Keratinocyte (primary cell): ENCODE measurements around the gene KRTAP4-7. TPM values are rescaled to one million over a fixed set of nuclear protein-coding genes. Genes with fewer than 3 reads are reported as not detected.
A peak's percentile ranks its signal among the peaks of the same experiment; 100 is the strongest.

Source experiments
- DNase-seq: peaks from one replicate; pipeline ENCODE4 v3.0.0-alpha.2; 2011; ENCODE audit warnings: low read depth, missing footprints, low spot score
- FAIRE-seq: peaks from 2 replicates; lab custom pipeline; 2011; peaks lifted over from hg19 to GRCh38; lab: Jason Lieb, UNC
- H2AFZ ChIP-seq: 2 replicates; pipeline ENCODE4 v1.6.0; 2012; ENCODE audit warnings: low read length, control low read depth, inconsistent platforms; ENCODE audit not compliant: control insufficient read depth
- H3K27ac ChIP-seq: 2 replicates; pipeline ENCODE4 v1.5.1; 2011; ENCODE audit warnings: low read length; ENCODE audit not compliant: control insufficient read depth, insufficient read depth
- H3K27me3 ChIP-seq: 3 replicates; pipeline ENCODE4 v1.6.0; 2011; ENCODE audit warnings: low read length; ENCODE audit not compliant: control insufficient read depth, insufficient read depth; ENCODE audit errors: extremely low read depth
- H3K36me3 ChIP-seq, 2 experiments: 2 replicates in 1 of 2; 3 replicates in 1 of 2; pipeline ENCODE4 v1.5.1; 2011; ENCODE audit warnings: low read length in 2 of 2, mild to moderate bottlenecking in 1 of 2; ENCODE audit not compliant: control insufficient read depth in 2 of 2, insufficient read depth in 2 of 2; ENCODE audit errors: extremely low read depth in 1 of 2
- H3K4me1 ChIP-seq: 3 replicates; pipeline ENCODE4 v1.5.1; 2011; ENCODE audit warnings: low read length; ENCODE audit not compliant: control insufficient read depth, insufficient read depth; ENCODE audit errors: extremely low read depth
- H3K4me2 ChIP-seq: 3 replicates; pipeline ENCODE4 v1.6.0; 2011; ENCODE audit warnings: low read depth, low read length; ENCODE audit not compliant: control insufficient read depth, insufficient read depth; ENCODE audit errors: extremely low read depth
- H3K4me3 ChIP-seq, 3 experiments: fragments of 200-600 bp in 1 of 3; sonication (generic) in 1 of 3; 2 replicates in 2 of 3; 3 replicates in 1 of 3; pipeline ENCODE4 v1.5.1; 2011 to 2016; ENCODE audit warnings: low read length in 3 of 3, mild to moderate bottlenecking in 3 of 3, control low read depth in 2 of 3, inconsistent platforms in 1 of 3, low read depth in 1 of 3, mixed read lengths in 1 of 3, mixed run types in 1 of 3, moderate library complexity in 1 of 3; ENCODE audit not compliant: control insufficient read depth in 2 of 3, insufficient read depth in 2 of 3; ENCODE audit errors: extremely low read depth in 1 of 3
- H3K79me2 ChIP-seq: 2 replicates; pipeline ENCODE4 v1.6.0; 2012; ENCODE audit warnings: low read length; ENCODE audit not compliant: control insufficient read depth, insufficient read depth
- H3K9ac ChIP-seq: 3 replicates; pipeline ENCODE4 v1.6.0; 2011; ENCODE audit warnings: low read length; ENCODE audit not compliant: control insufficient read depth, insufficient read depth; ENCODE audit errors: extremely low read depth
- H3K9me1 ChIP-seq: 3 replicates; pipeline ENCODE4 v1.6.0; 2011; ENCODE audit warnings: low read length; ENCODE audit not compliant: control insufficient read depth, insufficient read depth; ENCODE audit errors: extremely low read depth
- H3K9me3 ChIP-seq: 2 replicates; pipeline ENCODE4 v1.5.1; 2012; ENCODE audit warnings: low read depth, low read length; ENCODE audit not compliant: control insufficient read depth
- H4K20me1 ChIP-seq: 3 replicates; pipeline ENCODE4 v1.6.0; 2011; ENCODE audit warnings: low read length; ENCODE audit not compliant: control insufficient read depth, insufficient read depth; ENCODE audit errors: extremely low read depth
- EZH2 ChIP-seq: IDR thresholded peaks from one replicate; pipeline ENCODE4 v1.6.1; 2012; ENCODE audit warnings: inconsistent platforms, mild to moderate bottlenecking, low read length, moderate library complexity
- dilution Hi-C: fragments of 300-500 bp; cut with MboI; formaldehyde crosslinking; loops from one replicate; pipeline ENCODE4 v1.7.0; 2020; ENCODE audit warnings: low sequenced_read_pairs; ENCODE audit not compliant: extremely low pct_ligation_motif_present
- polyA plus RNA-seq, 5 experiments: library from polyadenylated mRNA; depleted of rRNA in 3 of 5; stranded (reverse) in 3 of 5; stranded (forward) in 1 of 5; unstranded in 1 of 5; fragments of >200 nt; gene quantifications; 1 replicate in 1 of 5; 2 replicates in 3 of 5; 3 replicates in 1 of 5; pipeline versions ENCODE4 v1.2.1 to v1.2.3, GENCODE V29; 2011 to 2012; ENCODE audit warnings: missing spikeins in 2 of 5, low read depth in 1 of 5, low replicate concordance in 1 of 5
- TF ChIP-seq, protein P1 (sequence below), 3 experiments: IDR thresholded peaks in 1 of 3; conservative IDR thresholded peaks in 1 of 3; optimal IDR thresholded peaks in 1 of 3; 2 replicates in 2 of 3; 3 replicates in 1 of 3; pipeline versions ENCODE3 to v1.5.1; 2011; ENCODE audit warnings: low read length in 3 of 3, mild to moderate bottlenecking in 3 of 3, moderate library complexity in 2 of 3, control low read depth in 1 of 3, inconsistent platforms in 1 of 3; ENCODE audit not compliant: insufficient read depth in 2 of 3; ENCODE audit errors: extremely low read depth in 1 of 3

KRTAP4-7 gene
- polyA plus RNA-seq, 1 donor (not counting 4 experiments of a cell fraction or from before 2014, with no cell fraction given) = not detected

DNA sequence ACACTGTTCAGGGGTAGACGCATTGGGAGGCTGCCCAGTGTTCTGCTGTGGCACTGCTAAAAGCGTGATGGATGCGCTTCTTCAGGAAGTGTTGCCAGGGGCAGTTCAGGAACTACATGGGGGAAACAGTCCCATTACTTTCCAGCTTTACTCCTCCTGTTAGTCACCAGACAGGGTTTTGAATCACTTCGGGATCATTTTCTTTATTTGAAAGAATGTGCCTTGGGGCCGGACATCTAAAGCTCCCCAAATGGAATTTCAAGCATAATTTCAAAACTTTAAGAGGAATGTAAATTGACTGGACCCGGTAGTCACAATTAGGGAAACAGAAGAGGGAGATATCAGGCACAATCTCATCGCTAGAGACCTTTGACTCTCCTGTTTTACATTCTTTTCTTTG is 35.5 kb upstream of the KRTAP4-7 start:
- H3K9ac ChIP-seq = no peak overlapping the region

DNA sequence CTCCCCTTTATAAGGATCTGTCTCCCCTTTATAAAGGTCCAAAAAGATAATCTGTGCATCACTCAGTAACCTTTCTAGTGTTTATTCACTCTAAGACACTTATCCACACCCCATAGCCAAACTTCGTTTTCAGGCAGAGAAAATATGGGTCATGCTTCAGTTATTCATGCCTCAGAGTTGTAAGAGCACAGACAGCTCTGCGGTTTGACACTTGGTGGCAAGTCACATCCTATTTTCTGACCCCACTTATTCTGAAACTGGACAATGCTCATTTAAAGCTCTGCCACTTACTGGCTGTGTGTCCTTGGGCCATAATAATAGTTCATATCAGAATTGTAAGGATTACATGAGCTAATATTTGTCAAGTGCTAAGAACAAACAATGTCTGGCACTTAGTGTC is 34.8 kb upstream of the KRTAP4-7 start:
- dilution Hi-C loops = no loop called here
- peak; percentile 70 for FAIRE-seq
- no peak overlapping the region for H3K9ac ChIP-seq

More for the DNA sequence above, 35.5 kb upstream of the KRTAP4-7 start:
- dilution Hi-C loops = no loop called here
- Histone ChIP-seq H3K9me1 (no peaks in the 10 kb centered on the region), H3K4me2 (peak overlapping the region; percentile 31), H3K27ac (no peak overlapping the region), H3K27me3 (no peaks in the 10 kb centered on the region), H3K36me3 (no peaks in the 10 kb centered on the region), H3K4me3 (no peak overlapping the region), H3K79me2 (no peaks in the 10 kb centered on the region), H2AFZ (peak overlapping the region; percentile 32), H3K9me3 (no peaks in the 10 kb centered on the region), H4K20me1 (no peaks in the 10 kb centered on the region), H3K4me1 (peaks cover 13% of the 10 kb centered on the region)
- TF ChIP-seq, protein P1, sequence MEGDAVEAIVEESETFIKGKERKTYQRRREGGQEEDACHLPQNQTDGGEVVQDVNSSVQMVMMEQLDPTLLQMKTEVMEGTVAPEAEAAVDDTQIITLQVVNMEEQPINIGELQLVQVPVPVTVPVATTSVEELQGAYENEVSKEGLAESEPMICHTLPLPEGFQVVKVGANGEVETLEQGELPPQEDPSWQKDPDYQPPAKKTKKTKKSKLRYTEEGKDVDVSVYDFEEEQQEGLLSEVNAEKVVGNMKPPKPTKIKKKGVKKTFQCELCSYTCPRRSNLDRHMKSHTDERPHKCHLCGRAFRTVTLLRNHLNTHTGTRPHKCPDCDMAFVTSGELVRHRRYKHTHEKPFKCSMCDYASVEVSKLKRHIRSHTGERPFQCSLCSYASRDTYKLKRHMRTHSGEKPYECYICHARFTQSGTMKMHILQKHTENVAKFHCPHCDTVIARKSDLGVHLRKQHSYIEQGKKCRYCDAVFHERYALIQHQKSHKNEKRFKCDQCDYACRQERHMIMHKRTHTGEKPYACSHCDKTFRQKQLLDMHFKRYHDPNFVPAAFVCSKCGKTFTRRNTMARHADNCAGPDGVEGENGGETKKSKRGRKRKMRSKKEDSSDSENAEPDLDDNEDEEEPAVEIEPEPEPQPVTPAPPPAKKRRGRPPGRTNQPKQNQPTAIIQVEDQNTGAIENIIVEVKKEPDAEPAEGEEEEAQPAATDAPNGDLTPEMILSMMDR (optimal IDR thresholded peaks at IDR 0.05 in 1 of 3, IDR thresholded peaks at IDR 0.05 in 1 of 3, conservative IDR thresholded peaks at IDR 0.05 in 1 of 3; ENCODE audit: extremely low read depth in 1 of 3, insufficient read depth in 2 of 3, low read length in 3 of 3) = no peak
- TF ChIP-seq EZH2 = no peak
- DNase-seq = no peak
- FAIRE-seq = peak; percentile 91

More for the DNA sequence above, 34.8 kb upstream of the KRTAP4-7 start:
- peak overlapping the region; percentile 32 for H2AFZ ChIP-seq
- no peaks in the 10 kb centered on the region for H3K79me2 ChIP-seq
- H3K36me3 ChIP-seq = no peaks in the 10 kb centered on the region
- no peaks in the 10 kb centered on the region for H4K20me1 ChIP-seq
- H3K27ac ChIP-seq = no peak overlapping the region
- no peak overlapping the region for H3K4me2 ChIP-seq
- H3K27me3 ChIP-seq = no peaks in the 10 kb centered on the region
- H3K4me1 ChIP-seq = peaks cover 13% of the 10 kb centered on the region
- no peak for DNase-seq
- H3K9me3 ChIP-seq = no peaks in the 10 kb centered on the region
- no peaks in the 10 kb centered on the region for H3K9me1 ChIP-seq
- no peak overlapping the region for H3K4me3 ChIP-seq
- TF ChIP-seq EZH2 = no peak
- TF ChIP-seq, protein P1 (optimal IDR thresholded peaks at IDR 0.05 in 1 of 3, IDR thresholded peaks at IDR 0.05 in 1 of 3, conservative IDR thresholded peaks at IDR 0.05 in 1 of 3; ENCODE audit: extremely low read depth in 1 of 3, insufficient read depth in 2 of 3, low read length in 3 of 3) = no peak
